K562 (cell line): ENCODE data around the gene STYX. TPM values are rescaled to one million over a fixed set of nuclear protein-coding genes. Genes with fewer than 3 reads are reported as not detected.
A peak's percentile ranks its signal among the peaks of the same experiment; 100 is the strongest.

Source experiments
- CHD1 ChIP-seq: fragments of 200-600 bp; sonication (generic); IDR thresholded peaks from one replicate; pipeline ENCODE4 v1.6.1; 2012; ENCODE audit warnings: mild to moderate bottlenecking, moderate library complexity, low read length, inconsistent platforms
- GABPB1 ChIP-seq: sonication (generic); formaldehyde crosslinking; IDR thresholded peaks from 2 replicates; pipeline ENCODE4 v1.8.0; 2022; ENCODE audit warnings: mild to moderate bottlenecking, missing genetic modification reagents
- GABPB2 ChIP-seq: fragments of 250-450 bp; sonication (Bioruptor Pico); conservative IDR thresholded peaks from 2 replicates; pipeline ENCODE4 v1.5.1; 2021; ENCODE audit warnings: mild to moderate bottlenecking
- KLF6 ChIP-seq: fragments of 250-450 bp; sonication (Bioruptor Pico); IDR thresholded peaks from 2 replicates; pipeline ENCODE4 v1.4.0; 2020; ENCODE audit warnings: mild to moderate bottlenecking, moderate library complexity, borderline replicate concordance
- NFE2 ChIP-seq: IDR thresholded peaks from 2 replicates; pipeline ENCODE4 v1.6.1; 2014; ENCODE audit warnings: antibody characterized with exemption, low read depth
- PHF21A ChIP-seq: fragments of 450-650 bp; IDR thresholded peaks from 2 replicates; pipeline ENCODE4 v1.6.1; 2017; ENCODE audit warnings: low read depth, borderline replicate concordance
- SP2 ChIP-seq: IDR thresholded peaks from 2 replicates; pipeline ENCODE4 v1.6.1; 2011; ENCODE audit warnings: mild to moderate bottlenecking, low read depth, low read length, moderate library complexity; ENCODE audit not compliant: poor library complexity, severe bottlenecking; ENCODE audit errors: extremely low read depth
- TAF9B ChIP-seq: fragments of 450-650 bp; IDR thresholded peaks from 2 replicates; pipeline ENCODE4 v1.6.1; 2018; ENCODE audit warnings: mild to moderate bottlenecking; ENCODE audit not compliant: partially characterized antibody
- YY1 ChIP-seq, 3 experiments: IDR thresholded peaks; 2 replicates each; pipeline ENCODE4 v1.6.1; 2011; ENCODE audit warnings: low read length in 2 of 3, mild to moderate bottlenecking in 2 of 3, moderate library complexity in 2 of 3, borderline replicate concordance in 1 of 3, control low read depth in 1 of 3, low read depth in 1 of 3; ENCODE audit not compliant: insufficient read depth in 3 of 3, insufficient replicate concordance in 2 of 3, control insufficient read depth in 1 of 3, insufficient read length in 1 of 3; ENCODE audit errors: extremely low read depth in 1 of 3
- ZNF282 ChIP-seq: sonication (generic); formaldehyde crosslinking; IDR thresholded peaks from 2 replicates; pipeline ENCODE4 v1.8.1; 2023; ENCODE audit warnings: missing genetic modification reagents
- ZNF445 ChIP-seq: fragments of 250-450 bp; sonication (Bioruptor Pico); IDR thresholded peaks from 2 replicates; pipeline ENCODE4 v1.4.0; 2020; ENCODE audit warnings: low read depth, mild to moderate bottlenecking, moderate library complexity
- polyA plus RNA-seq, 8 experiments: library from polyadenylated mRNA; depleted of rRNA in 4 of 8; stranded (reverse) in 5 of 8; unstranded in 3 of 8; fragments of >200 nt; fragmentation: Nextera tagmentation in 2 of 8; fragmentation: Illumina TruSeq in 1 of 8; extraction: Ambion mirVana in 2 of 8; extraction: Trizol in 1 of 8; gene quantifications; 2 replicates each; pipeline versions ENCODE4 v1.2.1 to v1.2.3, GENCODE V29; 2011 to 2014; ENCODE audit warnings: inconsistent platforms in 1 of 8, missing spikeins in 1 of 8
- total RNA-seq, 7 experiments: library from RNA; depleted of rRNA in 6 of 7; stranded (reverse); fragments of >200 nt in 6 of 7; fragmentation: Illumina TruSeq in 2 of 7; extraction: Trizol in 2 of 7; gene quantifications; 2 replicates each; pipeline versions ENCODE4 v1.2.1 to v1.2.3, GENCODE V29; 2011 to 2021; ENCODE audit warnings: low replicate concordance in 1 of 7
- TF ChIP-seq, protein P1 (sequence below), 2 experiments: fragments of 450-650 bp; formaldehyde crosslinking in 1 of 2; IDR thresholded peaks; 2 replicates each; pipeline versions ENCODE4 v1.4.0 to v1.6.1; 2014 to 2020; ENCODE audit warnings: mild to moderate bottlenecking in 2 of 2, borderline replicate concordance in 1 of 2, low read depth in 1 of 2
- TF ChIP-seq, protein P2 (sequence below): fragments of 200-800 bp; sonication (Bioruptor generic); IDR thresholded peaks from 2 replicates; pipeline ENCODE4 v1.6.1; 2017; ENCODE audit warnings: missing genetic modification characterization, missing compliant biosample characterization
- TF ChIP-seq, protein P3 (sequence below): fragments of 250-450 bp; sonication (Bioruptor Pico); IDR thresholded peaks from 2 replicates; pipeline ENCODE4 v1.4.0; 2020; ENCODE audit warnings: mild to moderate bottlenecking, moderate library complexity

The STYX gene
- total and polyA plus RNA-seq, 9 of the 15 experiments (the other 6 are each of a cell fraction or from before 2014, with no cell fraction given) = 5.0 to 15.4 (median 10.6) TPM

DNA sequence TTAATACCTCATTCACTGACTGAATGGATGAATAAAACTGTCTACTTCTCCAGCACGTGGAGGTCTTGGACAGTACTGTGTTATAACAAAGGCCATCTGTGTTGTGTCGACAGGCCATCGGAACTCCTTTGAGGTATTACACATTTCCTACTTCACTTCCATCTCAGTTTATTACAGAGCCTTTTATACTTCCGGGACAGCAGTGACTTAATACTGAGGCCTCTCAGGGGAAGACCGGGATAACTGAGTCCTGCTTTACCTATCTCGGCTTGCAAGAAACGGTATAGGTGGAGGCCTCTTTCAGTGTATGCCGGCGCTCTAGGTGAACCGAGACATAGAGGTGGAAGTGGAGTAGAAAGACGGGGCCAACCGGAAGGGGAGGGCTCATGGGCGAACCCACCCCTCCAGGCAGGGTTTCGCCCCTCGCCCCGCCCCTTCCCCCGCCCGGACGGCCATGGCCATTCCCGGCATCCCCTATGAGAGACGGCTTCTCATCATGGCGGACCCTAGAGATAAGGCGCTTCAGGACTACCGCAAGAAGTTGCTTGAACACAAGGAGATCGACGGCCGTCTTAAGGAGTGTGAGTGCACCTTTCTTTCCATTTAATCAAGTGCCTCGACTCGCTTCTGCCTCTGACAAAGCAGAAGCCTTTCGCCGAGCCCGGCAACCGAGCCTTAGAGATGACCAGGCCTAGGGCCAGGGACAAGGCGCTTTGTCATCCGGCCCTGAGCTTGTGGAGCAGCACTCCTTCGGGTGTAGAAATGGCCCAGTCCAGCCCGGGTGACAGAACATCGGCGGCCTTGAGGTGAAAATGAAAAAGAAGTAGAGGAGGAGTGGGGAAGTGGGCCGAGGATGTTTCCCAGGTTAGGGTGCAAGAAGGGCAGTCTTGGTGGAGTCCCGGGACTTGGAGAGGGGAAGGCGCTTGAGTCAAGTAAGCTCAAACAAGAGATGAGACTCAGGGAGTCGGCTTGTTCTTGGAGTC lies 23.0 kb upstream of the STYX start, which contains the start of gene PSMC6 (continued):
- TF ChIP-seq GABPB1 (CRISPR knock-in tag) (peak; percentile 81), ZNF445 (CRISPR knock-in tag) (no peak), YY1 (IDR thresholded peaks at IDR 0.05; ENCODE audit: borderline replicate concordance in 1 of 3, control insufficient read depth in 1 of 3, extremely low read depth in 1 of 3, insufficient read depth in 3 of 3, insufficient read length in 1 of 3, insufficient replicate concordance in 2 of 3, low read depth in 1 of 3, low read length in 2 of 3) (peak; percentile 64 to 97 (median 92)), TAF9B (peak; percentile 67), KLF6 (CRISPR knock-in tag) (no peak), CHD1 (no peak), SP2 (no peak), ZNF282 (CRISPR knock-in tag) (no peak), NFE2 (no peak), PHF21A (no peak), GABPB2 (no peak)
- TF ChIP-seq, protein P1, sequence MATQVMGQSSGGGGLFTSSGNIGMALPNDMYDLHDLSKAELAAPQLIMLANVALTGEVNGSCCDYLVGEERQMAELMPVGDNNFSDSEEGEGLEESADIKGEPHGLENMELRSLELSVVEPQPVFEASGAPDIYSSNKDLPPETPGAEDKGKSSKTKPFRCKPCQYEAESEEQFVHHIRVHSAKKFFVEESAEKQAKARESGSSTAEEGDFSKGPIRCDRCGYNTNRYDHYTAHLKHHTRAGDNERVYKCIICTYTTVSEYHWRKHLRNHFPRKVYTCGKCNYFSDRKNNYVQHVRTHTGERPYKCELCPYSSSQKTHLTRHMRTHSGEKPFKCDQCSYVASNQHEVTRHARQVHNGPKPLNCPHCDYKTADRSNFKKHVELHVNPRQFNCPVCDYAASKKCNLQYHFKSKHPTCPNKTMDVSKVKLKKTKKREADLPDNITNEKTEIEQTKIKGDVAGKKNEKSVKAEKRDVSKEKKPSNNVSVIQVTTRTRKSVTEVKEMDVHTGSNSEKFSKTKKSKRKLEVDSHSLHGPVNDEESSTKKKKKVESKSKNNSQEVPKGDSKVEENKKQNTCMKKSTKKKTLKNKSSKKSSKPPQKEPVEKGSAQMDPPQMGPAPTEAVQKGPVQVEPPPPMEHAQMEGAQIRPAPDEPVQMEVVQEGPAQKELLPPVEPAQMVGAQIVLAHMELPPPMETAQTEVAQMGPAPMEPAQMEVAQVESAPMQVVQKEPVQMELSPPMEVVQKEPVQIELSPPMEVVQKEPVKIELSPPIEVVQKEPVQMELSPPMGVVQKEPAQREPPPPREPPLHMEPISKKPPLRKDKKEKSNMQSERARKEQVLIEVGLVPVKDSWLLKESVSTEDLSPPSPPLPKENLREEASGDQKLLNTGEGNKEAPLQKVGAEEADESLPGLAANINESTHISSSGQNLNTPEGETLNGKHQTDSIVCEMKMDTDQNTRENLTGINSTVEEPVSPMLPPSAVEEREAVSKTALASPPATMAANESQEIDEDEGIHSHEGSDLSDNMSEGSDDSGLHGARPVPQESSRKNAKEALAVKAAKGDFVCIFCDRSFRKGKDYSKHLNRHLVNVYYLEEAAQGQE (IDR thresholded peaks at IDR 0.05; ENCODE audit: borderline replicate concordance) = no peak
- TF ChIP-seq, protein P1 (CRISPR knock-in tag; IDR thresholded peaks at IDR 0.05; ENCODE audit: low read depth) = no peak
- TF ChIP-seq, protein P2, sequence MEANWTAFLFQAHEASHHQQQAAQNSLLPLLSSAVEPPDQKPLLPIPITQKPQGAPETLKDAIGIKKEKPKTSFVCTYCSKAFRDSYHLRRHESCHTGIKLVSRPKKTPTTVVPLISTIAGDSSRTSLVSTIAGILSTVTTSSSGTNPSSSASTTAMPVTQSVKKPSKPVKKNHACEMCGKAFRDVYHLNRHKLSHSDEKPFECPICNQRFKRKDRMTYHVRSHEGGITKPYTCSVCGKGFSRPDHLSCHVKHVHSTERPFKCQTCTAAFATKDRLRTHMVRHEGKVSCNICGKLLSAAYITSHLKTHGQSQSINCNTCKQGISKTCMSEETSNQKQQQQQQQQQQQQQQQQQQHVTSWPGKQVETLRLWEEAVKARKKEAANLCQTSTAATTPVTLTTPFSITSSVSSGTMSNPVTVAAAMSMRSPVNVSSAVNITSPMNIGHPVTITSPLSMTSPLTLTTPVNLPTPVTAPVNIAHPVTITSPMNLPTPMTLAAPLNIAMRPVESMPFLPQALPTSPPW (CRISPR knock-in tag) = peak; percentile 54
- TF ChIP-seq, protein P3, sequence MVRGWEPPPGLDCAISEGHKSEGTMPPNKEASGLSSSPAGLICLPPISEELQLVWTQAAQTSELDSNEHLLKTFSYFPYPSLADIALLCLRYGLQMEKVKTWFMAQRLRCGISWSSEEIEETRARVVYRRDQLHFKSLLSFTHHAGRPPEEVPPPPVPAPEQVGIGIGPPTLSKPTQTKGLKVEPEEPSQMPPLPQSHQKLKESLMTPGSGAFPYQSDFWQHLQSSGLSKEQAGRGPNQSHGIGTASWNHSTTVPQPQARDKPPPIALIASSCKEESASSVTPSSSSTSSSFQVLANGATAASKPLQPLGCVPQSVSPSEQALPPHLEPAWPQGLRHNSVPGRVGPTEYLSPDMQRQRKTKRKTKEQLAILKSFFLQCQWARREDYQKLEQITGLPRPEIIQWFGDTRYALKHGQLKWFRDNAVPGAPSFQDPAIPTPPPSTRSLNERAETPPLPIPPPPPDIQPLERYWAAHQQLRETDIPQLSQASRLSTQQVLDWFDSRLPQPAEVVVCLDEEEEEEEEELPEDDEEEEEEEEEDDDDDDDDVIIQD (CRISPR knock-in tag) = no peak
